GM12891 (cell line): ENCODE results near the gene STK39.

Experiments used
- POLR2A ChIP-seq: IDR thresholded peaks from 2 replicates; pipeline ENCODE4 v1.6.1; 2011; ENCODE audit warnings: low read depth, low read length, control low read depth
- POLR2AphosphoS5 ChIP-seq: IDR thresholded peaks from 2 replicates; pipeline ENCODE4 v1.6.1; 2011; ENCODE audit warnings: low read depth, low read length, control low read depth
- TAF1 ChIP-seq: IDR thresholded peaks from 2 replicates; pipeline ENCODE4 v1.6.1; 2011; ENCODE audit warnings: low read depth, low read length, control low read depth

- no peak for TF ChIP-seq TAF1
- TF ChIP-seq POLR2A, result no peak
- TF ChIP-seq POLR2AphosphoS5, result no peak
Observed at GRCh38 chr2:168252976-168253375, 5.6 kb upstream of the STK39 start.
